Neural progenitor cell (in vitro differentiated cells): ENCODE measurements around the gene TGFB1I1.

Source experiments
- CTCF ChIP-seq: fragments of 200-600 bp; sonication (generic); IDR thresholded peaks from 2 replicates; pipeline ENCODE4 v1.5.1; 2017; ENCODE audit warnings: antibody characterized with exemption, mild to moderate bottlenecking
- EZH2 ChIP-seq: fragments of 200-600 bp; sonication (generic); IDR thresholded peaks from 2 replicates; pipeline ENCODE4 v1.6.1; 2017; ENCODE audit warnings: antibody characterized with exemption, mild to moderate bottlenecking, moderate library complexity

GRCh38 chr16:31513126-31513525, 41.2 kb downstream of the TGFB1I1 start:
- TF ChIP-seq EZH2 (no peak), CTCF (no peak)
